MCF 10A (cell line): Measurements from ENCODE around the gene CILP2. TPM values are rescaled to one million over a fixed set of nuclear protein-coding genes. Genes with fewer than 3 reads are reported as not detected.
A peak's percentile ranks its signal among the peaks of the same experiment; 100 is the strongest.

Experiments used
- BruUV-seq: library from RNA; stranded (reverse); fragments of 400-500 nt; replicated peaks from 2 replicates; lab custom pipeline; 2021; lab: Mats Ljungman, UMichigan
- CTCF ChIA-PET: fragments of 300-600 bp; sonication (Branson Sonifier 250); formaldehyde crosslinking; extraction: SDS; loops from one replicate; lab custom pipeline; 2021; ENCODE audit warnings: antibody characterized with exemption, inconsistent platforms; lab: Yijun Ruan, JAX
- POLR2A ChIA-PET: fragments of 300-600, 350-650 bp; sonication (Branson Sonifier 250); formaldehyde crosslinking; extraction: SDS; loops from one replicate; lab custom pipeline; 2020; ENCODE audit warnings: antibody characterized with exemption, inconsistent platforms; lab: Yijun Ruan, JAX
- DNase-seq: peaks from one replicate; pipeline ENCODE4 v3.0.0-alpha.2; 2018; ENCODE audit not compliant: unreplicated experiment
- H3K27ac Mint-ChIP-seq: one replicate; pipeline ENCODE4 v1.8.0; 2022; ENCODE audit warnings: mild to moderate bottlenecking, low read depth, mixed read lengths; ENCODE audit not compliant: unreplicated experiment
- H3K27me3 Mint-ChIP-seq: one replicate; pipeline ENCODE4 v1.8.0; 2022; ENCODE audit warnings: mixed read lengths; ENCODE audit not compliant: insufficient read depth, unreplicated experiment
- H3K36me3 Mint-ChIP-seq: one replicate; pipeline ENCODE4 v1.8.0; 2022; ENCODE audit warnings: mild to moderate bottlenecking, moderate library complexity, mixed read lengths; ENCODE audit not compliant: insufficient read depth, unreplicated experiment
- H3K4me1 Mint-ChIP-seq: one replicate; pipeline ENCODE4 v1.8.0; 2022; ENCODE audit warnings: mixed read lengths; ENCODE audit not compliant: insufficient read depth, unreplicated experiment
- H3K4me3 Mint-ChIP-seq: one replicate; pipeline ENCODE4 v1.8.0; 2022; ENCODE audit warnings: mild to moderate bottlenecking, moderate library complexity, mixed read lengths; ENCODE audit not compliant: unreplicated experiment
- H3K9me3 Mint-ChIP-seq: one replicate; pipeline ENCODE4 v1.8.0; 2022; ENCODE audit warnings: mixed read lengths; ENCODE audit not compliant: unreplicated experiment
- intact Hi-C: fragments of 100-400 bp; cut with micrococcal nuclease; formaldehyde crosslinking; loops from 2 replicates; pipeline ENCODE4 v1.14.1; 2022
- total RNA-seq: library from RNA; stranded (reverse); gene quantifications from 2 replicates; pipeline ENCODE4 v1.2.3, GENCODE V29; 2022
- TF ChIP-seq, protein P1 (sequence below): fragments of 200-600 bp; IDR thresholded peaks from one replicate; pipeline ENCODE4 v1.8.0; 2022; ENCODE audit warnings: antibody characterized with exemption, mild to moderate bottlenecking; ENCODE audit not compliant: unreplicated experiment

The CILP2 gene
- total RNA-seq, 1 experiment from 2014 or later = 0.12 TPM

DNA sequence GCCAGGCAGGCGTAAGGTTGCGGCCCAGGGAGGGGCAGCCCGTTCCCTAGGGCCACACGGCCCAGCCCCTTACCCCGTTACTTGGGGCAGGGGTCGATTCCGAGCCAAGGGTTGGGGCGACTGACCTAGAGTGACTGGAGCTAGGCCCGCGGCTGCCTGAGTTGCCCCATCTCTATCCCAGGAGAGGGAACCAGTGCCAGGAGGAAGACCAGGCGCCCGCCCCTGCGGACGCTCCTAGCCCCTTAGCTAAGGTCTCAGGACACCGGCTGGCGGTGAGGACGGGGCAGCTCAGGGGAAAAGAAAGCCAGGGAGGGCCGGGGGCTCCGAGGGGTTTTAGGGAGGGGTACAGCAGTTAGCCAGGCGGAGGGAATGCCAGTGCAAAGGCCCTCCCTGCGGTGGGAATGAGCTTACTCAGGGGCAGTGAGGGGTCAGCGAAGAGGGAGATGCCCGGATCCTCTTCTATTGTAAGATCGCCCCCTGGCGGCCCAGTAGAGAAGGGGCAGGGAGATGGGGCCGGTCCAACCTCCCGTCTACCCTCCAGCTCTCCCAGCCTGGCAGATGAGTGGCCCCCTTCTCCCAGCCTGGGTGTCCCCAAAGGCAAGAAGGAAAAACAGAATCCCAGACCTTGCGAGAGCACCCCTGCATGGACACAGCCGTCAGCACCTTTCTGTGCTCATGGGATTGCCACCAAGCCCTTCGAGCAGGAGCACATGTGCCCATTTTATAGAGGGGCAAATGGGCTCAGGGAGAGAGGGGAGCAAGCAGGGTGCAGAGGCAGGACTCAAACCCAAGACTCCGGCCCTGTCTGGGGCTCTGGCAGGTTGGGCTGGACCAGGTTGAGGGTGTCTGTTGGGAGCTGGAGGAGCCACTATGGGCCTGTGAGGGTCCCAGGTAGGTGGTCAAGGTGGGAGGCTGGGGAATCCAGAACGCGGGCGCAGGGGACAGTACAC lies 16.3 kb downstream of the CILP2 start:
- Mint-ChIP-seq H3K27me3 (no peaks in the 10 kb centered on the region), H3K4me1 (no peaks in the 10 kb centered on the region), H3K4me3 (no peak overlapping the region), H3K27ac (no peak overlapping the region), H3K36me3 (no peaks in the 10 kb centered on the region), H3K9me3 (no peaks in the 10 kb centered on the region)
- peak; percentile 66 for DNase-seq
- ChIA-PET CTCF (interaction anchor here (0.7 to 5.5 kb wide), 25 partner anchors 8 to 393 kb away, joined by 3 to 42 read pairs (median 5); partner anchors contain the start of genes GMIP and LPAR2), POLR2A (no interaction called here)
- intact Hi-C loops = loop anchor here (5.0 kb wide), 2 partner anchors 73 to 88 kb away; partner anchors contain the start of genes GMIP and LPAR2
- TF ChIP-seq, protein P1, sequence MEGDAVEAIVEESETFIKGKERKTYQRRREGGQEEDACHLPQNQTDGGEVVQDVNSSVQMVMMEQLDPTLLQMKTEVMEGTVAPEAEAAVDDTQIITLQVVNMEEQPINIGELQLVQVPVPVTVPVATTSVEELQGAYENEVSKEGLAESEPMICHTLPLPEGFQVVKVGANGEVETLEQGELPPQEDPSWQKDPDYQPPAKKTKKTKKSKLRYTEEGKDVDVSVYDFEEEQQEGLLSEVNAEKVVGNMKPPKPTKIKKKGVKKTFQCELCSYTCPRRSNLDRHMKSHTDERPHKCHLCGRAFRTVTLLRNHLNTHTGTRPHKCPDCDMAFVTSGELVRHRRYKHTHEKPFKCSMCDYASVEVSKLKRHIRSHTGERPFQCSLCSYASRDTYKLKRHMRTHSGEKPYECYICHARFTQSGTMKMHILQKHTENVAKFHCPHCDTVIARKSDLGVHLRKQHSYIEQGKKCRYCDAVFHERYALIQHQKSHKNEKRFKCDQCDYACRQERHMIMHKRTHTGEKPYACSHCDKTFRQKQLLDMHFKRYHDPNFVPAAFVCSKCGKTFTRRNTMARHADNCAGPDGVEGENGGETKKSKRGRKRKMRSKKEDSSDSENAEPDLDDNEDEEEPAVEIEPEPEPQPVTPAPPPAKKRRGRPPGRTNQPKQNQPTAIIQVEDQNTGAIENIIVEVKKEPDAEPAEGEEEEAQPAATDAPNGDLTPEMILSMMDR = peak; percentile 70
- no TSS peak for BruUV-seq

DNA sequence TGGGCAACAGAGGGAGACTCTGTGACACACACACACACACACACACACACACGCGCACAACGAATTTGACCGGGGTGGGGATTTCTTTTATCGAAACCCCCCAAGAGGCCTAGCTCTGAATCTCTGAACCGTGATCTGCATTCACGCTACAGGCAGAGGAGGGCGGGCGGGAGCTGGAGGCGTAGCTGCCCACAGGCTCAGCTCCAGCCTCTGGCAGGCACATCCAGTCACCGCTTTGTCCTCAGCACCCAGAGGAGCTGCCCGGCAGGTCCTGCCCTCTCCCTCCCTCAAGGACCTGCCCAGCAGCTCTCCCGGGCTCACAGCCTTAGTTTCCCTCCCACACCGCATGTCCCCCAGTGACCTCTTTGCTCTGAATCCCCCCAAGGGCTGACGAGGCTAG lies 20.0 kb downstream of the CILP2 start:
- intact Hi-C loops = no loop called here
- no TSS peak for BruUV-seq
- Mint-ChIP-seq H3K36me3 (no peaks in the 10 kb centered on the region), H3K4me1 (no peaks in the 10 kb centered on the region), H3K9me3 (no peaks in the 10 kb centered on the region), H3K27me3 (no peaks in the 10 kb centered on the region), H3K4me3 (no peak overlapping the region), H3K27ac (no peak overlapping the region)
- TF ChIP-seq, protein P1 = no peak
- ChIA-PET POLR2A (no interaction called here), CTCF (interaction anchor here (0.6 to 1.6 kb wide), 4 partner anchors 26 to 1439 kb away, joined by 3 to 7 read pairs (median 3); partner anchors contain the start of gene GMIP)
- DNase-seq = no peak

DNA sequence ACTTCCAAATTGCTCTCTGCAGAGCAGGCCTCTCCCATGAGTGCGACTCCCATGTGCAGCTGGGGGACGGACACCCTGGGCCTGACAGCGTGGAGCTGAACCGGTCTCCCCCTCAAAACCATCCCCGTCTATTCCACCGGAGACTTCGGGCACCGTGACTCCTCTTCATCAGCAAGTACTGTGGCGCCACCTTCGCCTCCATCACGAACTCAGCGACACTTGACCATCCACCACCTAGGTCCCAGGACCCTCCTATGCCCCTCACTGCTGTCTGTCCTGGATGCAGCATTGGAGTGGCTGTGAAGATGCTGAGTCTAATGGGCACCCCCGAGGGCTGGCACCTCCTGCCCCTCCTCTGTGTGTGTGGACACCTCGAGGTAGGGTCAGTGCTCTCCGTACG lies 20.6 kb downstream of the CILP2 start:
- no peaks in the 10 kb centered on the region for H3K36me3 Mint-ChIP-seq
- H3K4me1 Mint-ChIP-seq = no peaks in the 10 kb centered on the region
- no peak overlapping the region for H3K4me3 Mint-ChIP-seq
- TF ChIP-seq, protein P1 = no peak
- H3K27ac Mint-ChIP-seq = no peak overlapping the region
- H3K27me3 Mint-ChIP-seq = no peaks in the 10 kb centered on the region
- ChIA-PET POLR2A (no interaction called here), CTCF (interaction anchor here (0.6 to 1.6 kb wide), 4 partner anchors 26 to 96 kb away, joined by 3 to 7 read pairs (median 3); partner anchors contain the start of gene GMIP)
- no peak for DNase-seq
- no TSS peak for BruUV-seq
- H3K9me3 Mint-ChIP-seq = no peaks in the 10 kb centered on the region
- intact Hi-C loops = no loop called here

DNA sequence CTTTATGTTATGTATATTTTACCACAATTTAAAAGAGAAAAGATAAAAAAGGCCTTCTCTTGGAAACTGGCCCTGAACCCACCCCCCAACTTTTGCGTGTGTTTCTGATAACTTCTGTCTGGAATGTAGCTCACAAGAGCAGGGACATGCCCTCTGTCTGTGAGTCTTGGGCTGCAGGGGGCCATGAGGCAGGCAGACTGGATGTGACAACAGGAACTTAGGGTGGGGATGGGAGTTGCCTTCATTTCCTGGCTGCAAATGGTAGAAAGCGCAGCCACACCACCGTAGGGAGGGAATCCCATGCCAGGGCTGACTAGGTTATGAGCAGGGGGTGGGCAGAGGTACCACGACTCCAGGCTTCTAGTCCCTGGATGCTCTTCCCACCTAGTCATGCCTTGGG lies 21.9 kb downstream of the CILP2 start:
- H3K36me3 Mint-ChIP-seq = no peaks in the 10 kb centered on the region
- intact Hi-C loops = no loop called here
- H3K9me3 Mint-ChIP-seq = no peaks in the 10 kb centered on the region
- BruUV-seq = no TSS peak
- no peaks in the 10 kb centered on the region for H3K4me1 Mint-ChIP-seq
- H3K27me3 Mint-ChIP-seq = no peaks in the 10 kb centered on the region
- no peak overlapping the region for H3K27ac Mint-ChIP-seq
- CTCF ChIA-PET = interaction anchor here (0.9 to 1.2 kb wide), 5 partner anchors 9 to 84 kb away, joined by 3 to 6 read pairs (median 3); partner anchors contain the start of gene GMIP
- no peak for DNase-seq
- POLR2A ChIA-PET = no interaction called here
- TF ChIP-seq, protein P1 = no peak
- H3K4me3 Mint-ChIP-seq = no peak overlapping the region
